GM19025 (cell line): ENCODE measurements around the gene MLEC.
"Not testable (repeated sequence)": the region's sequence is repeated elsewhere in the genome, so short reads cannot be mapped to it uniquely, and the experiment has no call there.

Source experiments
- ATAC-seq: cut with Tn5 transposase; IDR thresholded peaks from one replicate; pipeline ENCODE4 v1.9.1; 2021; ENCODE audit warnings: mild to moderate bottlenecking, low read depth, moderate library complexity; ENCODE audit not compliant: unreplicated experiment

Gene MLEC

GRCh38 chr12:120661432-120661831 lies 25.5 kb upstream of the MLEC start:
- no peak for ATAC-seq

GRCh38 chr12:120662879-120663278 lies 24.1 kb upstream of the MLEC start:
- ATAC-seq, result no peak

- no peak for ATAC-seq
Measured at GRCh38 chr12:120663741-120664140, 23.2 kb upstream of the MLEC start.

- no peak for ATAC-seq
Measured at GRCh38 chr12:120666571-120667390, 20.2 kb upstream of the MLEC start.

DNA sequence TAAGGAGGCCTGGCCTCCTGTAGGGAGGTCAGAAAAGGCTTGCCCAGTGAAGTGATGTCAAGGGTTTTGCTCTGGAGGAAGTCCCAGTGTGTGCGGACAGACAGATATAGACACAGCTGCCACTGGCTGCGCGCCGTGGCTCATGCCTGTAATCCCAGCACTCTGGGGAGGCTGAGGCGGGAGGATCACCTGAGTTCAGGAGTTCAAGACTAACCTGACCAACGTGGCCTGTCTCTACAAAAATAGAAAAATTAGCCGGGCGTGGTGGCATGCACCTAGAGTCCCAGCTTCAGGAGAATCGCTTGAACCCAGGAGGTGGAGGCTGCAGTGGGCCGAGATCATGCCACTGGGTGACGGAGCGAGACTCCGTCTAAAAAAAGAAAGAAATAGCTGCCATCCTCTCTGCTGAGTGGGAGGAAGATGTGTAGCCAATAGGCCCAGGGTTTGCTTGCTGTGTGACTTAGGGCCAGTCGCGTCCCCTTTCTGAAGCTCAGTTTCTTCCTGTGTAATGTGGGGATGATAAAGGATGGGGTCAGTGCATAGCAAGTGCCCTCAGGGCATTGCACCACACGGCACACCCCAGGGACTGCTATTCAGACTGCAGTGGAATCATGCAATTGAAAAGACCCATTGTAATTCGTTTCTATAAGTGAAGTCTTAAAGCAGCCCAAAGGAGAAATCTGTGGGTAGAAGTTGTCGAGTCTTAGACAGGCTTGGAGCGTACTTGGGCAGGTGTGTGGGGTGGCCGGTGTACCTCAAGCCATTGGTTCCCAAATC lies 18.7 kb upstream of the MLEC start:
- ATAC-seq, result no peak

DNA sequence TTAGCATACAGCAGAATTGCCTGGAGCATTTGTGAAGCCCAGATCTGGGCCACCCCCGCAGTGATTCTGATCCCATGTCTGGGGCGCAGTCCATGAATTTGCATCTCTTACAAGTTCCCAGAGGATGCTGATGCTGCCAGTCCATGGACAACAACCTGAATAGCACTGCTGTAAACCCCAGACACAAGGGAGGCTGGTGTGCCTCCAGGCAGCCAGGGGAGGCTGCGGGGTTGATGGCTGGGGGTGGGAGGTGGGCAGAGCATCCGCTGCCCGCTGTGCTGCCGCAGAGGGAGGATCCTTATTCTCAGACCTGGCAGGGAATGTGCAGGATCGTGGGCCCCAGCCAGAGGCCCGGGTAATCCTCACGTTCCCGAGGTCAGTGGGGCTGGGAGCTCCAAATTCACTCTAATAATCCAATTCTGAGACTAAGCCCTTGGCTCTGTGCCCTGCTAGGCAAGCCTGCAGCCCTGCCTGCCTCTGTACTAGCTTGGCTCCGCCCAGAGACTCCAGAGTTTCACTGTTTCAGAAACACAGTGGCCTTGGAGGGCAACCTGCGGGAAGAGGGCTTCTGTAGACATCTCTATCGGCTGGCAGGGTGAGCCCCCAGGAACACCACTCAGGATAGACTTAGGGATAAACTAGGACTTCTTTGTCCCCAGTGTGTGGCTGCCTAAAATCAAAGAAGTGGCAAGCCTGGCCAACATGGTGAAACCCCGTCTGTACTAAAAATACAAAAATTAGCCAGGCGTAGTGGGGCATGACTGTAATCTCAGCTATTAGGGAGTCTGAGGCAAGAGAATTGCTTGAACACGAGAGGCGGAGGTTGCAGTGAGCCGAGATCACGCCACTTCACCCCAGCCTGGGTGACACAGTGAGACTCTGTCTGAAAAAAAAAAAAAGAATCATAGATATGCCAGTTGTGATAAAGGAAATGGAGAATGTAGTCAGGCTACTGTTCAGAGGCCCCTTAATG lies 17.8 kb upstream of the MLEC start:
- ATAC-seq, result peak; percentile 61

DNA sequence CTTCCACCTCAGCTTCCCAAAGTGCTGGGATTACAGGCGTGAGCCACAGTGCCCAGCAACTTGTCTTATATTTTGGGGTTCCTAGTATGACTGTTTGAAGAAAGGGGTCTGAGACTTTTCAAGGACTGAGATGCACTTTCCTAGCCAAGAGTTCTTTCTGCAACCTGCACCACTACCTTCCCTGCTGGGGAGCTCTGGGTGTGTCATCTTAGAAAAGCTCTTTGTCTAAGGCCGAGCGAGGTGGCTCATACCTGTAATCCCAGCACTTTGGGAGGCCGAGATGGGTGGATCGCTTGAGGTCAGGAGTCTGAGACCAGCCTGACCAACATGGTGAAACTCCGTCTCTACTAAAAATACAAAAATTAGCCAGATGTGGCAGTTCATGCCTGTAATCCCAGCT lies 16.7 kb upstream of the MLEC start:
- not testable (repeated sequence) for ATAC-seq

DNA sequence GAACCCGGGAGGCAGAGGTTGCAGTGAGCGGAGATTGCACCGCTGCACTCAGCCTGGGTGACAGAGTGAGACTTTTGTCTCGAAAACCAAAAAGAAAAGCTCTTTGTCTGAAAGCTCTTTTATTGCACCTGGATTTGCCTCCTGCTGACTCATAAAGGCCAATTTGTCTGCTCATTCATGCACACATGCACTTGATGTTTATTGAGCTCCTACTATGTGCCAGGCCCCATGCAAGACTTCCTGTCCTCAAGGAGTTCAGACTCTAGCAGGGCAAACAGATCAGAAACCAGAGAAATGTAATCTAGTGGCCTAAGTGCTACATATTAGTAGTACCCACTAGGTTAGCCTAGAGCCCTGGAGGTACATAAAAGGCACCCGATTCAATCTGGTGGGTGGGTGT lies 16.3 kb upstream of the MLEC start:
- ATAC-seq, result no peak

- ATAC-seq, result no peak
Measured at GRCh38 chr12:120674097-120674636, 12.8 kb upstream of the MLEC start.

DNA sequence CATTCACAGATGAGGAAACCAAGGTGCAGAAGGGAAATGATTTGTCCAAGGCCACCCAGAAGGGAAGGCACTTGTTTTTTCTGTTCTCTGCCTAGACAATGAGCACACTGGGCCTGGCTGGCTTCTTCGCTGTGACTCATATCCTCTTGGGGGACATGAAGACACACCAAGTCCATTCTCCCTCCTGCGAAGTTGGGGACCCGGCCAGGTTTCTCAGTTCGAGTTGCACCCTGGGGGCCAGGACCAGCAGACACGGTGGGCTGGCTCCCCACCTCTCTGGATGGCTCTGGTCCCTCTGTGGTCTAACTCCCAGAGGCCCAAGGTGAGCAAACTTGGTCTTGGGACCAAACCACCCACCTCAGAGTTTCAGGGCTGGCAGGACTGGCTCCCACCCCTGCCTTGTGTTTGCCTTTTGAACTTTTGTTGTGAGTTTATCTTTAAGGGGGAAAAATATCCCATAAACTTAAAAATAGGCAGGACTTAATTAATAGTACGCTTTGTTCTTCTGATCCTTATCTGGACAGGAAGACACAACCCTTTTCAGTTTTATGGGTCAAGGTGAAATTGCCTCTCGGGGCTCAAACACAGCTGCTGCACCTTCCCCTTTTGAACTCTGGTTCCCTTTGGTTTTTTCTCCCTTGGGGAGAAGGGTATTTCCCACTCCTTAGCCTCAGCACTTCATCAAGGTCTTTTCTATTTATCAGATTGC lies 9.0 kb upstream of the MLEC start:
- ATAC-seq, result peak; percentile 58

GRCh38 chr12:120678572-120678971 lies 8.4 kb upstream of the MLEC start:
- no peak for ATAC-seq

DNA sequence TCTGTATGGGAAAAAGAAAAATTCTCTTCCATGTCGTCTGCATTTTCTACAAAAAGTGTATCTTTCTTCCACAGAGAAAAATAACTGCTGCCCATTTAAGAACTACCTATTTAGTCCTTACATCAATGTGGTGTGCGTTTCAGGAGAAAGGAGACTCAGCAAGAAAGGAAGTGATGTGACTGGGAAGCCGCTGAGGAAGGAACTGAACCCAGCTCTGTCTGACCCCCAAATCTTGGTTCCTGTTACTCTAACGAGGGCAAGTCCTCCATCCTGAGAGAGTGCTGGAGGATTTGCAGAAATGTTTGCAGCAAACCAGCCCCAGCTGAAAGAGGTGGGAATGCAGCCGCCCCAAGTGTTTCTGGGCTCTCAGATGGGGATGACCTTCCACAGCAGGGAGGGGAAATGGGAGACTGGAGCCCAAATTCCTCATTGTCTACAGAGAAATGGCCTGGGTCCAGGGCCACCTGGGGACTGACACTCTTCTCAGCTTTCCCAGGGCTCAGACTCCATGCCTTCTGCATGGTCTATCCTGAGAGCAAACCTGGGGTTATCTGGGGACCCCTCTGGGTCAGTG lies 6.7 kb upstream of the MLEC start:
- ATAC-seq, result no peak

DNA sequence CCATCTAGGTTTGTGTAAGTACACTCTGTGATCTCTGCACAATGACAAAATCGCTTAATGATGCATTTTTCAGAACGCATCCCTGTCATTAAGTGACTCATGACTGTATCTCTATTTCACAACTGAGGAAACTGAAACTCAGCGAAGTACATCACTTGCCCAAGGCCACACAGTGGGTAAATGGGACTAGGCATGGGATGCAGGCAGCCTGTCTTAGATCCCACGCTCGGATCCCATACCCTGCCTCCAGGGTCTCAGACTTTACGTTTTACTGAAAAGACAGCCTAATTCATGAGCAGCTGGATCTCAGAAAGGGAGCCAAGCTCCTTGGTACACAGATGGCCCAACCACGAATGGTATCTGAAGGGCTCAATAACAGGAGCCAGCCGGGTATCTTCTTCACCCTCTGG lies 2.4 kb upstream of the MLEC start:
- no peak for ATAC-seq

DNA sequence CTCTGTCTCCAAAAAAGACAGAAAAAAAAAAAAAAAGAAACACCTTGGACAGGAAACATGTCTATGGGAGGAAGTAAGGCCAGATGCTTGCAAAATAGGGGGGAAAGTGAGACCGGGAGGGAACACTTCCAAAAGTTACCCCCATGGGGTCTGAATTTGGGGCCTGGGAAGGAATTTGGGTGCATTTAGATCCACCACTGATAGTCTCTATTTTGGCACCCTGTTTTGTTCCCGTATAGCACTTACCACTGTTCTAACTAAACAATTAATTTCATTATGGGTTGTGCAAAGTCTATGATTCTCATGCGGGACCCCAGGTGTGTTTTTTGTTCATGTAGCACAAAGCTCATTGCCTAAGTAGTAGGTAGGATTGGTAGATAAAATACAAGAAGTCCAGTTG lies 1.4 kb upstream of the MLEC start:
- ATAC-seq, result no peak

GRCh38 chr12:120686151-120686689 lies 729 bp upstream of the MLEC start:
- ATAC-seq, result peak; percentile 65

DNA sequence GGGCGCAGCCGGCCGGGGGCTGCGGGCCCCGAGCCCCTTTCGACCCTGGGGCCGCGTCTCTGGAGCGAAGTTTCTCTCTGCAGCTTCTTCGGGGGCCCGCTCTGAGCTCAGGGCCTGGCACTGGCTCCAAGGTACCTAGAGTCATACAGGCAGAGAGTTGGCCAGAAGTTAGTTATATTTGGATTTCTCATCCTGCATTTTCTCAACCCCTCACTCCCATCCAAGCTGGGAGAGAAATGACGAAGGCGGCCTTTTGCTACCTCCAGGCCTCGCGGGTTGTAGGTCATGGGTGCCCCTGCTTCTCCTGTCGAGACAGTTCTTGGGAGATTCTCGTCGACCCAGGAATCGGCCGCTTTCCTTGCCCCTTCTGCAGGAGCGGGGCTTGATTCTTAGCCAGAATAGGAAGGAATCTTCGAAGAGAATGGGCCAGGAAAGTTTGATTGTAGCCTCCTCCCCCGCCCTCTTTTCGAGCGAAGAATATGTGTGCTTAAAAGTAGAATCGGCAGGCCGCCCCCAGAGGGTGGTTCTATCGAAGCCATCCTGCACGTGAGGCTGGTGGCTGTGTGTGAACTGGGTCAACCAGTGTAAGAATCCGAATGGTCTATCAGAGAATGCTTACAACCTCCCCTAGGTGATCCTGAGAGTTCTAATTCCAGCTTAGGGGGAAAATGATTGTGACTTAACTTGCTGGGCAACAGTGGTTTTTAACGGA lies 785 bp downstream of the MLEC start:
- ATAC-seq, result no peak

- ATAC-seq, result no peak
Measured at GRCh38 chr12:120688527-120689071, 1.6 kb downstream of the MLEC start.

DNA sequence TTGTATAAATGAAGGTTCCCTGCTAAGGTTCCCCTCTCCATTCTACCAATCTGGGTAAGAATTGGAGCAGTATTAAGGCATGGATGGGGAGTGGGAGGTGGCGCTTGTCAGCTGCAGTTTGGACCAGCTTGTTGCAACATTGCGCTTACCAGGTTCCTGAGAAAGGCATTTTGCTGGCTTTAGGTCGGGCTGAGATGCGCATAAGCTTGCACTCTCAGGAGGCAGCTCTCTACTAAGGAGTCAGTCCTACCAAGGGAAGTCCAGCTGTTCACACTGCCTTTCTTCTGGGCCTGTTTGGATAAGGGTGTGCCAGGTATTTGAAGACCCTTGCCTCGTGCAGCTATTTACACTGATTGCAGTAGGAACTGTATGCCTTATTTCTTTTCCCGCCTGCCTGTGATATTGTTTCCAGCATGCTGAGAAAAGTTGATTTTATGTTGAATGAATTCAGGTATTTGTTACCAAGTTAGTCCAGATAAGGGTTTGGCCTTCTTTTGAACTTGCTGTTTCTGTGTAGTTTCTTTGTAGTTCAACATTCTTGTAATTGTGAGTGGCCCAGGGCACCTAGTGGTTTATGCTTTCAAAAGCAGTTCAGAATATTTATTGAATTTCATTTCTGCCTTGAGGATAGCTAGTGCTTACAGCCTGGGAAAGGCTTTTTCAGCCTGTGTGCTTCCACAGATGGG lies 2.6 kb downstream of the MLEC start:
- no peak for ATAC-seq
